GM12891 (cell line): ENCODE results near the gene SLC12A7.
"Not testable (repeated sequence)": the region's sequence is repeated elsewhere in the genome, so short reads cannot be mapped to it uniquely, and the experiment has no call there.

Experiments used
- PAX5 ChIP-seq: IDR thresholded peaks from 2 replicates; pipeline ENCODE4 v1.6.1; 2011; ENCODE audit warnings: low read length, moderate library complexity, mild to moderate bottlenecking; ENCODE audit not compliant: insufficient read depth, severe bottlenecking
- POLR2A ChIP-seq: IDR thresholded peaks from 2 replicates; pipeline ENCODE4 v1.6.1; 2011; ENCODE audit warnings: low read depth, low read length, control low read depth
- POLR2AphosphoS5 ChIP-seq: IDR thresholded peaks from 2 replicates; pipeline ENCODE4 v1.6.1; 2011; ENCODE audit warnings: low read depth, low read length, control low read depth
- POU2F2 ChIP-seq: IDR thresholded peaks from 2 replicates; pipeline ENCODE4 v1.6.1; 2011; ENCODE audit warnings: low read depth, mild to moderate bottlenecking, control low read depth, low read length, moderate library complexity
- SPI1 ChIP-seq: IDR thresholded peaks from 2 replicates; pipeline ENCODE4 v1.6.1; 2011; ENCODE audit warnings: low read depth, low read length, control low read depth
- TAF1 ChIP-seq: IDR thresholded peaks from 2 replicates; pipeline ENCODE4 v1.6.1; 2011; ENCODE audit warnings: low read depth, low read length, control low read depth

DNA sequence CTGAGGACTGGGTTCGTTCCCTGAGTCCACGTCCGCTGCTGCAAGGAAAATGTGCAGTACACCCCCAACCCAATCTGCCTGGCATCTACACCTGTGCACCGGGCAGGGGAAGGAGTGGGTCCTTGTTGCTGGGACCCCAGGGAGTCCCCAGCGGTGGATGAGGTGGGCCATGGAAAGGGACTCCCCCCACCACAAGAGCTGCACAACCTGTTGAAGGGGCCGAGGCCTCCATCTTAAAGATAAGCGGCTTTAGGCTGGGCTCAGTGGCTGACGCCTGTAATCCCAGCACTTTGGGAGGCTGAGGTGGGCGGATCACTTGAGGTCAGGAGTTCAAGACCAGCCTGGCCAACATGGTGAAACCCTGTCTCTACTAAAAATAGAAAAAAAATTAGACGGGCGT is 111.0 kb downstream of the SLC12A7 start:
- TF ChIP-seq POLR2AphosphoS5, TAF1, POLR2A, POU2F2, SPI1, PAX5: not testable (repeated sequence)
